ENCODE data around the gene UNG.

DNA sequence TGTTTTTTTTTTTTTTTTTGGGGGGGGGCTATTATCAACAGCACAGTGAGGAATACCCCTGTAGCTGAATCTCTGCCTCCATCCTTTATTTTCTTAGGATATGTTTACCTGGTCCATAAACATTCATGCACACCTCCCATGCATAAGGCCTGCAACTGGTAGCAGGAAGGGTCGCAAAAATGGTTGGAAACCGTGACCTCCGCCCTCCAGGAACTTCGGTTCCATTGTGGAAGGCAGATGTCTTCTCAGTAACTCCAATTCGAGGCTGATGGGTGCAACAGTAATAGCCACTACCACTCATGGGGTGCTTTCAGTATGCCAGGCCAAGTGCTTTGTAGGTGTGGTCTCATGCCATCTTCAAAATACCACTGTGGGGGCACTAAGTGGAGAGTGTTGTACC lies 59.2 kb downstream of the UNG start:
- TF ChIP-seq, protein P1, sequence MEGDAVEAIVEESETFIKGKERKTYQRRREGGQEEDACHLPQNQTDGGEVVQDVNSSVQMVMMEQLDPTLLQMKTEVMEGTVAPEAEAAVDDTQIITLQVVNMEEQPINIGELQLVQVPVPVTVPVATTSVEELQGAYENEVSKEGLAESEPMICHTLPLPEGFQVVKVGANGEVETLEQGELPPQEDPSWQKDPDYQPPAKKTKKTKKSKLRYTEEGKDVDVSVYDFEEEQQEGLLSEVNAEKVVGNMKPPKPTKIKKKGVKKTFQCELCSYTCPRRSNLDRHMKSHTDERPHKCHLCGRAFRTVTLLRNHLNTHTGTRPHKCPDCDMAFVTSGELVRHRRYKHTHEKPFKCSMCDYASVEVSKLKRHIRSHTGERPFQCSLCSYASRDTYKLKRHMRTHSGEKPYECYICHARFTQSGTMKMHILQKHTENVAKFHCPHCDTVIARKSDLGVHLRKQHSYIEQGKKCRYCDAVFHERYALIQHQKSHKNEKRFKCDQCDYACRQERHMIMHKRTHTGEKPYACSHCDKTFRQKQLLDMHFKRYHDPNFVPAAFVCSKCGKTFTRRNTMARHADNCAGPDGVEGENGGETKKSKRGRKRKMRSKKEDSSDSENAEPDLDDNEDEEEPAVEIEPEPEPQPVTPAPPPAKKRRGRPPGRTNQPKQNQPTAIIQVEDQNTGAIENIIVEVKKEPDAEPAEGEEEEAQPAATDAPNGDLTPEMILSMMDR (IDR thresholded peaks at IDR 0.05) = no peak
- TF ChIP-seq FOSL2 (IDR thresholded peaks at IDR 0.05) (no peak), FOSL2 (CRISPR knock-in tag; IDR thresholded peaks at IDR 0.05) (no peak), POLR2A (IDR thresholded peaks at IDR 0.05; ENCODE audit: low read length) (no peak), CHD4 (IDR thresholded peaks at IDR 0.05; ENCODE audit: borderline replicate concordance) (no peak), SREBF2 (IDR thresholded peaks at IDR 0.05) (no peak), CEBPB (IDR thresholded peaks at IDR 0.05) (no peak), USF2 (IDR thresholded peaks at IDR 0.05) (no peak), CHD2 (IDR thresholded peaks at IDR 0.05; ENCODE audit: low read length, partially characterized antibody) (no peak), ESRRA (IDR thresholded peaks at IDR 0.05; ENCODE audit: borderline replicate concordance, low read length) (no peak)

All from A549 (cell line).